SU-DHL-6 (cell line): ENCODE data around the gene DLL1.

Experiments
- H2AFZ ChIP-seq: fragments of 200-600 bp; sonication (generic); 2 replicates; pipeline ENCODE4 v1.6.1; 2014; ENCODE audit warnings: low read depth, mild to moderate bottlenecking, moderate library complexity, mixed read lengths, antibody characterized with exemption, low read length; ENCODE audit not compliant: severe bottlenecking
- H3F3A ChIP-seq: fragments of 200-600 bp; shearing (Covaris generic); 2 replicates; pipeline ENCODE4 v1.6.0; 2016; ENCODE audit warnings: antibody characterized with exemption, mild to moderate bottlenecking; ENCODE audit not compliant: insufficient read depth
- H3K27ac ChIP-seq: fragments of 200-600 bp; sonication (generic); 2 replicates; pipeline ENCODE4 v1.5.1; 2016; ENCODE audit warnings: low read depth, mild to moderate bottlenecking, low read length, moderate library complexity, mixed read lengths
- H3K27me3 ChIP-seq: fragments of 200-600 bp; sonication (generic), shearing (Covaris generic); 2 replicates; pipeline ENCODE4 v1.6.0; 2014; ENCODE audit warnings: mild to moderate bottlenecking, low read length
- H3K36me3 ChIP-seq: fragments of 200-600 bp; sonication (generic); 2 replicates; pipeline ENCODE4 v1.6.1; 2014; ENCODE audit warnings: mild to moderate bottlenecking, low read length, mixed read lengths
- H3K4me2 ChIP-seq: fragments of 300-600, 200-600 bp; shearing (Covaris generic), sonication (generic); 2 replicates; pipeline ENCODE4 v1.6.0; 2014; ENCODE audit warnings: low read length, low read depth, mild to moderate bottlenecking; ENCODE audit not compliant: poor library complexity, severe bottlenecking
- H3K4me3 ChIP-seq: fragments of 200-600 bp; sonication (generic); 2 replicates; pipeline ENCODE4 v1.5.1; 2014; ENCODE audit warnings: antibody characterized with exemption, low read length, mild to moderate bottlenecking, mixed read lengths; ENCODE audit not compliant: insufficient read depth, poor library complexity, severe bottlenecking
- H3K79me2 ChIP-seq: fragments of 200-600 bp; sonication (generic); 2 replicates; pipeline ENCODE4 v1.6.1; 2014; ENCODE audit warnings: mild to moderate bottlenecking, low read length, moderate library complexity; ENCODE audit not compliant: insufficient read depth
- H3K9ac ChIP-seq: fragments of 200-600 bp; sonication (generic); 2 replicates; pipeline ENCODE4 v1.7.0; 2014; ENCODE audit warnings: mild to moderate bottlenecking, low read length
- H3K9me2 ChIP-seq: fragments of 200-600 bp; sonication (generic); replicated peaks from 2 replicates; pipeline ENCODE4 v1.6.1; 2014; ENCODE audit warnings: low read length; ENCODE audit not compliant: insufficient read depth
- H3K9me3 ChIP-seq: fragments of 200-600 bp; sonication (generic); 2 replicates; pipeline ENCODE4 v1.6.1; 2014; ENCODE audit warnings: low read length, mixed read lengths; ENCODE audit not compliant: insufficient read depth
- H4K20me1 ChIP-seq: fragments of 200-600 bp; sonication (generic); 2 replicates; pipeline ENCODE4 v1.6.1; 2014; ENCODE audit warnings: low read depth, mild to moderate bottlenecking, antibody characterized with exemption, low read length, moderate library complexity, mixed read lengths
- CTCF ChIP-seq: fragments of 200-600 bp; sonication (generic); IDR thresholded peaks from one replicate; pipeline ENCODE4 v1.5.1; 2017; ENCODE audit warnings: antibody characterized with exemption, mild to moderate bottlenecking, low read length, moderate library complexity; ENCODE audit not compliant: insufficient read depth, poor library complexity, severe bottlenecking
- EZH2phosphoT487 ChIP-seq: fragments of 200-600 bp; sonication (generic), shearing (Covaris generic); conservative IDR thresholded peaks from 2 replicates; pipeline ENCODE4 v1.6.1; 2018; ENCODE audit warnings: mild to moderate bottlenecking, antibody characterized with exemption, low read length, moderate library complexity, mixed read lengths

DLL1 gene

GRCh38 chr6:170253226-170253909 lies 37.5 kb downstream of the DLL1 start:
- Histone ChIP-seq H4K20me1 (no peaks in the 10 kb centered on the region), H3K9me3 (no peaks in the 10 kb centered on the region), H3F3A (no peaks in the 10 kb centered on the region), H3K4me3 (no peak overlapping the region), H2AFZ (no peak overlapping the region), H3K79me2 (no peaks in the 10 kb centered on the region), H3K27me3 (no peaks in the 10 kb centered on the region), H3K27ac (no peak overlapping the region), H3K4me2 (no peak overlapping the region), H3K9me2 (no peaks in the 10 kb centered on the region), H3K9ac (no peak overlapping the region), H3K36me3 (no peaks in the 10 kb centered on the region)
- TF ChIP-seq EZH2phosphoT487 (no peak), CTCF (no peak)

- H4K20me1 ChIP-seq: no peaks in the 10 kb centered on the region
- H3K27ac ChIP-seq: no peak overlapping the region
- no peaks in the 10 kb centered on the region for H3K36me3 ChIP-seq
- H3K4me2 ChIP-seq: no peak overlapping the region
- H3K4me3 ChIP-seq: no peak overlapping the region
- no peaks in the 10 kb centered on the region for H3K27me3 ChIP-seq
- H3K79me2 ChIP-seq: no peaks in the 10 kb centered on the region
- H2AFZ ChIP-seq: no peak overlapping the region
- TF ChIP-seq EZH2phosphoT487 (no peak), CTCF (no peak)
- no peaks in the 10 kb centered on the region for H3K9me2 ChIP-seq
- no peak overlapping the region for H3K9ac ChIP-seq
- H3K9me3 ChIP-seq: no peaks in the 10 kb centered on the region
- no peaks in the 10 kb centered on the region for H3F3A ChIP-seq
Observed at GRCh38 chr6:170251776-170252571, 38.9 kb downstream of the DLL1 start.

- no peak overlapping the region for H2AFZ ChIP-seq
- no peak overlapping the region for H3K4me2 ChIP-seq
- no peak overlapping the region for H3K9ac ChIP-seq
- H3K9me3 ChIP-seq: no peaks in the 10 kb centered on the region
- H3K27me3 ChIP-seq: no peaks in the 10 kb centered on the region
- no peak overlapping the region for H3K4me3 ChIP-seq
- no peak overlapping the region for H3K27ac ChIP-seq
- H3K9me2 ChIP-seq: no peaks in the 10 kb centered on the region
- no peaks in the 10 kb centered on the region for H3F3A ChIP-seq
- no peaks in the 10 kb centered on the region for H3K79me2 ChIP-seq
- no peaks in the 10 kb centered on the region for H4K20me1 ChIP-seq
- no peak for TF ChIP-seq EZH2phosphoT487
- TF ChIP-seq CTCF: no peak
- H3K36me3 ChIP-seq: no peaks in the 10 kb centered on the region
Observed at GRCh38 chr6:170250981-170251775, 39.7 kb downstream of the DLL1 start.
